Stomach (tissue), 4 donors: ENCODE measurements around the gene RASSF4.

Source experiments
- CTCF ChIP-seq, 7 experiments: fragments of 450-650 bp in 4 of 7; fragments of 200-600 bp in 3 of 7; sonication (generic) in 3 of 7; IDR thresholded peaks; one replicate each; pipeline ENCODE4 v1.5.1; 2016 to 2019; ENCODE audit warnings: antibody characterized with exemption in 7 of 7, control low read depth in 2 of 7, mild to moderate bottlenecking in 1 of 7
- EP300 ChIP-seq: sonication (generic); formaldehyde crosslinking; IDR thresholded peaks from one replicate; pipeline ENCODE4 v1.6.1; 2017; ENCODE audit warnings: antibody characterized with exemption
- POLR2A ChIP-seq, 4 donors: fragments of 450-650 bp; IDR thresholded peaks; one replicate each; pipeline ENCODE4 v1.6.1; 2016; ENCODE audit warnings: antibody characterized with exemption in 4 of 4, control low read depth in 2 of 4, mild to moderate bottlenecking in 1 of 4, moderate library complexity in 1 of 4

- TF ChIP-seq CTCF (IDR thresholded peaks at IDR 0.05) (no peak), POLR2A (IDR thresholded peaks at IDR 0.05) (no peak), EP300 (no peak)
Measured at GRCh38 chr10:44938956-44939355, 20.6 kb upstream of the RASSF4 start.
